ENCODE measurements around the gene NPY. TPM values are rescaled to one million over a fixed set of nuclear protein-coding genes. Genes with fewer than 3 reads are reported as not detected.

The NPY gene
- polyA plus RNA-seq, 1 experiment = not detected

DNA sequence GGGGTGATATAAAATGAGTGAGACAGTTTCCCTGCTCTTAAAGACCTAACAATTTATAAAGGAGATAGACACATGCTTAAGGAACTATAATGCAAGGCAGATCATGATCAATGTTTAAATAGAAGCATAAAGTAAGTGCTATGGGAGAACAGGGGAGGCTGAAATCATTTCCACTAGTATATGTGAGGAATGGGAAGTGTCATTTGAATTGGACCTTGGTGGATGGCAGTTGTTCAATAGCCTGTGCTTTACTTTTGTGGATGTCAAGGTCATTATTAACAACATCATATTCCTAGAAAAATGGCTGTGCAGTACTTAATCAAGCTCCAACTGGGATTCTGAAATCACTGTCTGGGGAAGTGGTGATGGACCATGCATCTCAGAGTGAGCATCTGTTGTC, 14.7 kb downstream of the NPY start:
- POLR2A ChIA-PET = no interaction called here
- CTCF ChIA-PET = no interaction called here
- TF ChIP-seq, protein P1, sequence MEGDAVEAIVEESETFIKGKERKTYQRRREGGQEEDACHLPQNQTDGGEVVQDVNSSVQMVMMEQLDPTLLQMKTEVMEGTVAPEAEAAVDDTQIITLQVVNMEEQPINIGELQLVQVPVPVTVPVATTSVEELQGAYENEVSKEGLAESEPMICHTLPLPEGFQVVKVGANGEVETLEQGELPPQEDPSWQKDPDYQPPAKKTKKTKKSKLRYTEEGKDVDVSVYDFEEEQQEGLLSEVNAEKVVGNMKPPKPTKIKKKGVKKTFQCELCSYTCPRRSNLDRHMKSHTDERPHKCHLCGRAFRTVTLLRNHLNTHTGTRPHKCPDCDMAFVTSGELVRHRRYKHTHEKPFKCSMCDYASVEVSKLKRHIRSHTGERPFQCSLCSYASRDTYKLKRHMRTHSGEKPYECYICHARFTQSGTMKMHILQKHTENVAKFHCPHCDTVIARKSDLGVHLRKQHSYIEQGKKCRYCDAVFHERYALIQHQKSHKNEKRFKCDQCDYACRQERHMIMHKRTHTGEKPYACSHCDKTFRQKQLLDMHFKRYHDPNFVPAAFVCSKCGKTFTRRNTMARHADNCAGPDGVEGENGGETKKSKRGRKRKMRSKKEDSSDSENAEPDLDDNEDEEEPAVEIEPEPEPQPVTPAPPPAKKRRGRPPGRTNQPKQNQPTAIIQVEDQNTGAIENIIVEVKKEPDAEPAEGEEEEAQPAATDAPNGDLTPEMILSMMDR (IDR thresholded peaks at IDR 0.05; ENCODE audit: low read depth, low read length) = no peak

DNA sequence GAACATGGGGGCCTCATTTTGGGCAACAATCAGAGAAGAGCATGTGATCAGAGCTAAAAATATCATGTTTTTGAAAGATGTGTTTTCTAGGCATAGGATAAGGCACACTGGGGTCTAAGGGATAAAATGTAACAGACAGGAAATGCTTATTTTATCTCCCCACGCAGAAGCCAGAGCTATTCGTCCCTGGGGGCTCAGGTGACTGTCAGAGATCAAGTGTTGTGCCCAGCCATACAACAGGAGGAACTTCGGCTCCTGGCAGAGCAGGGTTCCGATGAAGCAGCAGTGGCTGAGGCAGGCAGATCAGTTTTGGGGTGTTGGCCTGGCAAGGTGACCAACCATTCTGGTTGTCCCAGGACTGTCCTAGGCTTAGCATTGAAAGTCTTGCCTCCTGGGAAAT, 15.2 kb downstream of the NPY start:
- CTCF ChIA-PET = no interaction called here

More for the DNA sequence above, 14.7 kb downstream of the NPY start:
- no peak for DNase-seq (ENCODE audit: low read depth, low spot score)
- H3K4me3 ChIP-seq (ENCODE audit: low read depth, low read length) = no peak overlapping the region
- no peak overlapping the region for H3K27ac ChIP-seq (ENCODE audit: low read depth, low read length)
- no peaks in the 10 kb centered on the region for H3K9me3 ChIP-seq (ENCODE audit: control insufficient read depth, insufficient read depth, low read length)
- H3K27me3 ChIP-seq (ENCODE audit: control insufficient read depth, insufficient read depth, low read length) = peaks cover 4% of the 10 kb centered on the region

DNA sequence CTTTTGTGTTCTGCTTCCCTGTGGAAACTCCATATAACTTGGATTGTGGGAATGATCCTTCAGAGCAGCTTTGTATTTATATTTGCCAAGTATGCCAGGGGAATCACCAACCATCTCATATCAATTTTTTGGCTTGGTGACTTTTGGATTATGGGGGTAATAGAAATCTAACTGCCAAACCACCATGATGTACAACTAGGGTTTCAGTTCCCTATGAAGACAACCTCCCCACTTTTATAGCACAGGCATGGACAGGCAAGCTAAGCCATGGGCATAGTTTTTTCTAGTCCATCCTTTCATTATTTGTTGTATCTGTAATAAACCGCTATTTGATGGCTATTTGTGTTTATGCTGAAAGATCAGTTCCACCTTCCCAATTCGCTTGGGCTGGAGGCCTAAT, 17.7 kb downstream of the NPY start:
- no peak overlapping the region for H3K27ac ChIP-seq (ENCODE audit: low read depth, low read length)
- no peak for DNase-seq (ENCODE audit: low read depth, low spot score)
- TF ChIP-seq, protein P1 (IDR thresholded peaks at IDR 0.05; ENCODE audit: low read depth, low read length) = no peak
- H3K4me3 ChIP-seq (ENCODE audit: low read depth, low read length) = no peak overlapping the region
- CTCF ChIA-PET = no interaction called here
- POLR2A ChIA-PET = no interaction called here
- peaks cover 4% of the 10 kb centered on the region for H3K27me3 ChIP-seq (ENCODE audit: control insufficient read depth, insufficient read depth, low read length)
- no peaks in the 10 kb centered on the region for H3K9me3 ChIP-seq (ENCODE audit: control insufficient read depth, insufficient read depth, low read length)

More for the DNA sequence above, 15.2 kb downstream of the NPY start:
- TF ChIP-seq, protein P1 (IDR thresholded peaks at IDR 0.05; ENCODE audit: low read depth, low read length) = no peak
- Histone ChIP-seq H3K9me3 (ENCODE audit: control insufficient read depth, insufficient read depth, low read length) (no peaks in the 10 kb centered on the region), H3K27ac (ENCODE audit: low read depth, low read length) (no peak overlapping the region), H3K27me3 (ENCODE audit: control insufficient read depth, insufficient read depth, low read length) (peaks cover 4% of the 10 kb centered on the region), H3K4me3 (ENCODE audit: low read depth, low read length) (no peak overlapping the region)
- no peak for DNase-seq (ENCODE audit: low read depth, low spot score)
- POLR2A ChIA-PET = no interaction called here

DNA sequence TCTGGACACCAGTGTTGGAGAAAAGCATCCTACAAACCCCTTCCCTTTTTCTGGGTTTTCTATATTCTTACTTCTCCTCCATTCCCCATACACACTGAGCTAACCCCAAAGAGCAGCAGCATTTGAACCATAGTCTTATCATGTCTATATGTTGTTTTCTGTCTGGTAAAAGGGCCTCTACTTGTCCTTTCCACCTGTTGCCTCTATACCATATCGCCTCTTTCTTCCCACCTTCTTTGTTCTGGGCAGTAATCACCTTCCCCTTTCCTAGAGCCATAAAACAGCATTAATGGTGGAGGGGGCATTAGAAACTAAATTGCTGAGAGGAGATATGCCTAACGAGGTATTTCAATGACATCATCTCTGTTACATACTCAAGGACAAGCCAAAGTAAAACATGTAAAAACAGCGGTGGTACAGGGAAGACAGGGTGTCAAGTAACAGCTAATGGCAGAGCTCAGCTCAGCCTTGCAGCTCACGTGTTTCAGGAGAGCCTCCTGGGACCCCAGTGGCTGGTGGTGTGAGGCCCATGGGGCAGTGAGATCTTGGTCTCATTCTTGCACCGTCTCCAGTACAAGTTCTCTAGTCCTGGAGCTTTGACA, 20.6 kb downstream of the NPY start:
- TF ChIP-seq, protein P1 (IDR thresholded peaks at IDR 0.05; ENCODE audit: low read depth, low read length) = no peak
- DNase-seq (ENCODE audit: low read depth, low spot score) = no peak
- POLR2A ChIA-PET = no interaction called here
- H3K27ac ChIP-seq (ENCODE audit: low read depth, low read length) = no peak overlapping the region
- no peak overlapping the region for H3K4me3 ChIP-seq (ENCODE audit: low read depth, low read length)
- H3K27me3 ChIP-seq (ENCODE audit: control insufficient read depth, insufficient read depth, low read length) = peaks cover 4% of the 10 kb centered on the region
- CTCF ChIA-PET = no interaction called here
- no peaks in the 10 kb centered on the region for H3K9me3 ChIP-seq (ENCODE audit: control insufficient read depth, insufficient read depth, low read length)

DNA sequence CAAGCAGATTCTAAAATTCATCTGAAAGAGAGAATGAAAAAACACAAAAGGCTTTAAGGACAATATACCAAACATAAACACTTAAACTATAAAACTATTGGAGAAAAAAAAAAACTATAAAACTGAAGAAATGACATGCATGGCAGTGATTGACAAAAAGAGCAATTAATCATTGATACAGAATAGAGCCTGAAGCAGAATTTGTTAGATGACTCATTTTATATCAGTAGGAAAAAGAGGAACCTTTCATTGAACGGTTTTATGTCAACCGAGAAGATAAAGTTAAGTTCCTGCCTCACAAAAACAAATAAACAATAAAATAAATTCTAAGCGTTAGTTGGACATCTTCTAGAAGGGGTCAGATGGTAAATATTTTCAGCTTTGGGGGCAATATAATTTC, 23.3 kb downstream of the NPY start:
- Histone ChIP-seq H3K9me3 (ENCODE audit: control insufficient read depth, insufficient read depth, low read length) (no peaks in the 10 kb centered on the region), H3K27ac (ENCODE audit: low read depth, low read length) (no peak overlapping the region), H3K4me3 (ENCODE audit: low read depth, low read length) (no peak overlapping the region), H3K27me3 (ENCODE audit: control insufficient read depth, insufficient read depth, low read length) (no peaks in the 10 kb centered on the region)
- ChIA-PET CTCF (no interaction called here), POLR2A (no interaction called here)
- TF ChIP-seq, protein P1 (IDR thresholded peaks at IDR 0.05; ENCODE audit: low read depth, low read length) = no peak
- no peak for DNase-seq (ENCODE audit: low read depth, low spot score)
